ENCODE results near the gene CNNM4.

Gene CNNM4

GRCh38 chr2:96775160-96775559 lies 14.5 kb downstream of the CNNM4 start:
- Histone ChIP-seq H3K79me2 (ENCODE audit: insufficient read depth, low read length) (no peaks in the 10 kb centered on the region), H3K9me3 (ENCODE audit: insufficient read depth, low read length) (no peaks in the 10 kb centered on the region), H4K20me1 (ENCODE audit: low read depth, low read length) (no peaks in the 10 kb centered on the region), H3K27me3 (ENCODE audit: low read length) (no peaks in the 10 kb centered on the region), H3K4me2 (ENCODE audit: low read depth, low read length, poor library complexity, severe bottlenecking) (no peak overlapping the region), H3K36me3 (ENCODE audit: low read length) (no peaks in the 10 kb centered on the region), H3F3A (ENCODE audit: insufficient read depth) (peaks cover 5% of the 10 kb centered on the region; the same call in 1 of the 2 replicates), H2AFZ (ENCODE audit: low read depth, low read length, severe bottlenecking) (no peak overlapping the region), H3K4me3 (ENCODE audit: insufficient read depth, low read length, poor library complexity, severe bottlenecking) (no peak overlapping the region), H3K9me2 (replicated peaks; ENCODE audit: insufficient read depth, low read length) (no peaks in the 10 kb centered on the region), H3K27ac (ENCODE audit: low read depth, low read length) (no peak overlapping the region), H3K9ac (ENCODE audit: low read length) (no peak overlapping the region)
- no peak for TF ChIP-seq CTCF (IDR thresholded peaks at IDR 0.05; ENCODE audit: insufficient read depth, low read length, poor library complexity, severe bottlenecking)
- no peak for TF ChIP-seq EZH2phosphoT487 (conservative IDR thresholded peaks at IDR 0.05; ENCODE audit: low read length)

- Histone ChIP-seq H3K9me2 (replicated peaks; ENCODE audit: insufficient read depth, low read length) (no peaks in the 10 kb centered on the region), H3K9me3 (ENCODE audit: insufficient read depth, low read length) (no peaks in the 10 kb centered on the region), H3K4me2 (ENCODE audit: low read depth, low read length, poor library complexity, severe bottlenecking) (no peak overlapping the region), H3K9ac (ENCODE audit: low read length) (no peak overlapping the region), H3K36me3 (ENCODE audit: low read length) (no peaks in the 10 kb centered on the region), H3K79me2 (ENCODE audit: insufficient read depth, low read length) (no peaks in the 10 kb centered on the region), H3K27me3 (ENCODE audit: low read length) (no peaks in the 10 kb centered on the region), H3F3A (ENCODE audit: insufficient read depth) (no peaks in the 10 kb centered on the region), H3K27ac (ENCODE audit: low read depth, low read length) (no peak overlapping the region), H2AFZ (ENCODE audit: low read depth, low read length, severe bottlenecking) (no peak overlapping the region), H4K20me1 (ENCODE audit: low read depth, low read length) (no peaks in the 10 kb centered on the region), H3K4me3 (ENCODE audit: insufficient read depth, low read length, poor library complexity, severe bottlenecking) (no peak overlapping the region)
- TF ChIP-seq EZH2phosphoT487 (conservative IDR thresholded peaks at IDR 0.05; ENCODE audit: low read length) = no peak
- TF ChIP-seq CTCF (IDR thresholded peaks at IDR 0.05; ENCODE audit: insufficient read depth, low read length, poor library complexity, severe bottlenecking) = no peak
Observed at GRCh38 chr2:96783388-96783787, 22.7 kb downstream of the CNNM4 start.

GRCh38 chr2:96787411-96787810 lies 26.7 kb downstream of the CNNM4 start:
- no peak overlapping the region for H3K4me2 ChIP-seq (ENCODE audit: low read depth, low read length, poor library complexity, severe bottlenecking)
- no peaks in the 10 kb centered on the region for H3K79me2 ChIP-seq (ENCODE audit: insufficient read depth, low read length)
- TF ChIP-seq EZH2phosphoT487 (conservative IDR thresholded peaks at IDR 0.05; ENCODE audit: low read length) = no peak
- H3K4me3 ChIP-seq (ENCODE audit: insufficient read depth, low read length, poor library complexity, severe bottlenecking) = no peak overlapping the region
- H3K27ac ChIP-seq (ENCODE audit: low read depth, low read length) = no peak overlapping the region
- H3K27me3 ChIP-seq (ENCODE audit: low read length) = no peaks in the 10 kb centered on the region
- no peaks in the 10 kb centered on the region for H4K20me1 ChIP-seq (ENCODE audit: low read depth, low read length)
- no peaks in the 10 kb centered on the region for H3K9me2 ChIP-seq (replicated peaks; ENCODE audit: insufficient read depth, low read length)
- no peaks in the 10 kb centered on the region for H3K36me3 ChIP-seq (ENCODE audit: low read length)
- no peak overlapping the region for H3K9ac ChIP-seq (ENCODE audit: low read length)
- no peak overlapping the region for H2AFZ ChIP-seq (ENCODE audit: low read depth, low read length, severe bottlenecking)
- H3K9me3 ChIP-seq (ENCODE audit: insufficient read depth, low read length) = no peaks in the 10 kb centered on the region
- H3F3A ChIP-seq (ENCODE audit: insufficient read depth) = no peaks in the 10 kb centered on the region

- H3K4me3 ChIP-seq (ENCODE audit: insufficient read depth, low read length, poor library complexity, severe bottlenecking) = no peak overlapping the region
- no peak overlapping the region for H3K4me2 ChIP-seq (ENCODE audit: low read depth, low read length, poor library complexity, severe bottlenecking)
- H2AFZ ChIP-seq (ENCODE audit: low read depth, low read length, severe bottlenecking) = no peak overlapping the region
- no peaks in the 10 kb centered on the region for H3K79me2 ChIP-seq (ENCODE audit: insufficient read depth, low read length)
- TF ChIP-seq CTCF (IDR thresholded peaks at IDR 0.05; ENCODE audit: insufficient read depth, low read length, poor library complexity, severe bottlenecking) (no peak), EZH2phosphoT487 (conservative IDR thresholded peaks at IDR 0.05; ENCODE audit: low read length) (no peak)
- no peaks in the 10 kb centered on the region for H3F3A ChIP-seq (ENCODE audit: insufficient read depth)
- no peaks in the 10 kb centered on the region for H3K36me3 ChIP-seq (ENCODE audit: low read length)
- H4K20me1 ChIP-seq (ENCODE audit: low read depth, low read length) = no peaks in the 10 kb centered on the region
- H3K27ac ChIP-seq (ENCODE audit: low read depth, low read length) = no peak overlapping the region
- H3K27me3 ChIP-seq (ENCODE audit: low read length) = no peaks in the 10 kb centered on the region
- H3K9ac ChIP-seq (ENCODE audit: low read length) = no peak overlapping the region
- no peaks in the 10 kb centered on the region for H3K9me2 ChIP-seq (replicated peaks; ENCODE audit: insufficient read depth, low read length)
- H3K9me3 ChIP-seq (ENCODE audit: insufficient read depth, low read length) = no peaks in the 10 kb centered on the region
Observed at GRCh38 chr2:96788442-96789244, 27.9 kb downstream of the CNNM4 start.

Measured in SU-DHL-6 (cell line).